ENCODE data around the gene GRSF1.

DNA sequence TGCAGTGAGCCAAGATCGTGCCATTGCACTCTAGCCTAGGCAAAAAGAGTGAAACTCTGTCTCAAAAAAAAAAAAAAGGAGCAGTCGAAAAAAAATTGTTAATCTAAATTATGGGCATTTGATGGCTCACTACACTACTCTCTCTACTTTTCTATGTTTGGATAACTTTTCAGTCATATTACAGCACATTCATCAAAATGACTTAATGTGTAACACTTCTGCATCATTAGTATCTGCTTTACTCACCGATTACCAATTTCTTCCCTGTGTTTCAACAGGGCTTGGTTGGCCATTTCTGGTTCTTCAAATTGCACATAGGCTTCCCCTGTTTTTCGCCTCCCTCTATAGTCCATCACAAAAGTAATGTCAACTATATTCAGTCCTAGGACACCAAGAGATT lies 8.4 kb downstream of the GRSF1 start:
- TF ChIP-seq CTCF (conservative IDR thresholded peaks at IDR 0.05; ENCODE audit: low read depth, low read length) = no peak
- TF ChIP-seq EZH2 (IDR thresholded peaks at IDR 0.05; ENCODE audit: borderline replicate concordance, low read depth, low read length, poor library complexity, severe bottlenecking) = no peak
